SK-N-SH (cell line): ENCODE measurements around the gene PCBD2. TPM values are rescaled to one million over a fixed set of nuclear protein-coding genes. Genes with fewer than 3 reads are reported as not detected.

Source experiments
- CTCF ChIA-PET: fragments of 300-600, 350-600 bp; formaldehyde crosslinking; extraction: SDS; loops from one replicate; lab custom pipeline; 2021; lab: Yijun Ruan, JAX
- POLR2A ChIA-PET: fragments of 350-600 bp; sonication (Branson Sonifier 250); formaldehyde crosslinking; extraction: SDS; loops from one replicate; lab custom pipeline; 2020; ENCODE audit warnings: antibody characterized with exemption, inconsistent platforms; lab: Yijun Ruan, JAX
- DNase-seq: peaks from one replicate; pipeline ENCODE4 v3.0.0; 2012
- H2AFZ ChIP-seq: fragments of 200-600 bp; sonication (generic); 2 replicates; pipeline ENCODE4 v1.8.1; 2016; ENCODE audit warnings: antibody characterized with exemption, mild to moderate bottlenecking, low read depth
- H3F3A ChIP-seq: fragments of 200-600 bp; sonication (generic); replicated peaks from 2 replicates; pipeline ENCODE3; 2016; ENCODE audit warnings: antibody characterized with exemption, mild to moderate bottlenecking; ENCODE audit not compliant: insufficient read depth
- H3K27ac ChIP-seq, 2 experiments: fragments of 200-500 bp in 1 of 2; fragments of 200-600 bp in 1 of 2; sonication (Bioruptor generic) in 1 of 2; sonication (generic), shearing (Covaris generic) in 1 of 2; 2 replicates each; pipeline versions ENCODE4 v1.5.1 to v1.6.1; 2014 to 2016; ENCODE audit warnings: low read depth in 2 of 2, inconsistent platforms in 1 of 2, low read length in 1 of 2, mild to moderate bottlenecking in 1 of 2, mixed read lengths in 1 of 2
- H3K27me3 ChIP-seq: fragments of 200-600 bp; sonication (generic), shearing (Covaris generic); 2 replicates; pipeline ENCODE4 v1.6.1; 2016; ENCODE audit warnings: mixed run types; ENCODE audit not compliant: insufficient read depth
- H3K36me3 ChIP-seq, 2 experiments: fragments of 200-500 bp in 1 of 2; fragments of 200-600 bp in 1 of 2; sonication (Bioruptor generic) in 1 of 2; sonication (generic) in 1 of 2; replicated peaks in 1 of 2; 2 replicates each; pipeline versions ENCODE3 to v1.5.1; 2014 to 2016; ENCODE audit warnings: low read length in 1 of 2, mild to moderate bottlenecking in 1 of 2; ENCODE audit not compliant: insufficient read depth in 2 of 2, control insufficient read depth in 1 of 2
- H3K4me1 ChIP-seq, 2 experiments: fragments of 200-500 bp in 1 of 2; fragments of 200-600 bp in 1 of 2; sonication (Bioruptor generic) in 1 of 2; sonication (generic), shearing (Covaris generic) in 1 of 2; 2 replicates each; pipeline versions ENCODE4 v1.5.1 to v1.6.1; 2014 to 2016; ENCODE audit warnings: low read depth in 1 of 2, low read length in 1 of 2, mixed run types in 1 of 2; ENCODE audit not compliant: insufficient read depth in 2 of 2, control insufficient read depth in 1 of 2
- H3K4me2 ChIP-seq: fragments of 200-600 bp; sonication (generic), shearing (Covaris generic); 2 replicates; pipeline ENCODE4 v1.6.1; 2017; ENCODE audit warnings: mixed run types
- H3K4me3 ChIP-seq, 2 experiments: fragments of 200-500 bp in 1 of 2; fragments of 200-600 bp in 1 of 2; sonication (Bioruptor generic) in 1 of 2; sonication (generic), shearing (Covaris generic) in 1 of 2; 2 replicates each; pipeline versions ENCODE4 v1.5.1 to v1.8.1; 2014 to 2016; ENCODE audit warnings: low read depth in 2 of 2, inconsistent platforms in 1 of 2, low read length in 1 of 2, mild to moderate bottlenecking in 1 of 2, mixed read lengths in 1 of 2, moderate library complexity in 1 of 2
- H3K79me2 ChIP-seq: fragments of 200-600 bp; sonication (generic); 2 replicates; pipeline ENCODE4 v1.8.1; 2017; ENCODE audit warnings: mild to moderate bottlenecking; ENCODE audit not compliant: insufficient read depth
- H3K9ac ChIP-seq: fragments of 200-600 bp; sonication (generic); 2 replicates; pipeline ENCODE4 v1.6.1; 2017; ENCODE audit warnings: mixed run types
- H3K9me2 ChIP-seq: fragments of 200-600 bp; sonication (generic); 2 replicates; pipeline ENCODE4 v1.6.1; 2017; ENCODE audit warnings: mixed run types
- H3K9me3 ChIP-seq: fragments of 200-600 bp; sonication (generic); 2 replicates; pipeline ENCODE4 v1.6.1; 2017; ENCODE audit warnings: mixed run types, mild to moderate bottlenecking, moderate library complexity
- H4K20me1 ChIP-seq: fragments of 200-600 bp; sonication (generic); 2 replicates; pipeline ENCODE4 v1.6.1; 2017; ENCODE audit warnings: mild to moderate bottlenecking, mixed run types; ENCODE audit not compliant: insufficient read depth
- CHD2 ChIP-seq: fragments of 150-350 bp; IDR thresholded peaks from 2 replicates; pipeline ENCODE4 v1.6.1; 2018; ENCODE audit warnings: low read length; ENCODE audit not compliant: partially characterized antibody
- FOXJ3 ChIP-seq: sonication (generic); formaldehyde crosslinking; IDR thresholded peaks from 2 replicates; pipeline ENCODE4 v1.5.1; 2020; ENCODE audit warnings: mild to moderate bottlenecking, missing genetic modification reagents
- FOXM1 ChIP-seq: IDR thresholded peaks from 2 replicates; pipeline ENCODE4 v1.4.0; 2012; ENCODE audit warnings: low read depth, mild to moderate bottlenecking
- IRF3 ChIP-seq: fragments of 150-350 bp; IDR thresholded peaks from 2 replicates; pipeline ENCODE4 v1.6.1; 2016; ENCODE audit warnings: mild to moderate bottlenecking, low read depth, low read length
- MAX ChIP-seq: IDR thresholded peaks from 2 replicates; pipeline ENCODE4 v1.4.0; 2012; ENCODE audit warnings: low read depth
- MXI1 ChIP-seq: IDR thresholded peaks from 2 replicates; pipeline ENCODE4 v1.6.1; 2012; ENCODE audit warnings: mild to moderate bottlenecking, low read depth, low read length, improper control_type of control experiment
- NRF1 ChIP-seq: IDR thresholded peaks from 2 replicates; pipeline ENCODE4 v1.6.1; 2012; ENCODE audit warnings: low read depth, mild to moderate bottlenecking, low read length
- SMC3 ChIP-seq: IDR thresholded peaks from 2 replicates; pipeline ENCODE4 v1.6.1; 2012; ENCODE audit warnings: low read depth, low read length, improper control_type of control experiment
- YY1 ChIP-seq: IDR thresholded peaks from 2 replicates; pipeline ENCODE4 v1.4.0; 2012; ENCODE audit warnings: low read depth, mild to moderate bottlenecking
- ZBTB33 ChIP-seq: IDR thresholded peaks from 2 replicates; pipeline ENCODE4 v1.4.0; 2012; ENCODE audit warnings: low read depth, borderline replicate concordance
- WGBS: methylation state at CpG from one replicate; pipeline ENCODE4 v1.1.6; 2017; ENCODE audit warnings: low lambda C conversion rate; 5-methylcytosine and 5-hydroxymethylcytosine counted together
- polyA plus RNA-seq, 3 experiments: library from polyadenylated mRNA; depleted of rRNA; stranded (reverse); fragments of >200 nt; gene quantifications; 2 replicates each; pipeline ENCODE4 v1.2.3, GENCODE V29; 2012

PCBD2 gene
- polyA plus RNA-seq, 1 of the 3 experiments (the other 2 are of a cell fraction), result 5.1 TPM

- TF ChIP-seq YY1 (no peak), ZBTB33 (no peak), IRF3 (no peak), CHD2 (no peak), FOXJ3 (no peak)
- Histone ChIP-seq H4K20me1 (no peaks in the 10 kb centered on the region), H3K4me2 (no peak overlapping the region), H3K27me3 (no peaks in the 10 kb centered on the region; the same call in 1 of the 2 replicates), H2AFZ (no peak overlapping the region), H3K4me1 (no peaks in the 10 kb centered on the region; a peak in 1 of 4 replicates), H3K36me3 (no peaks in the 10 kb centered on the region), H3K9me2 (no peaks in the 10 kb centered on the region), H3F3A (no peaks in the 10 kb centered on the region), H3K9me3 (no peaks in the 10 kb centered on the region), H3K9ac (no peak overlapping the region), H3K4me3 (no peak overlapping the region), H3K79me2 (no peaks in the 10 kb centered on the region), H3K27ac (no peak overlapping the region)
- DNase-seq, result peak; percentile 10
- 74% methylated on average over 2 of the region's 3 CpGs for WGBS
- ChIA-PET CTCF (interaction anchor here (0.6 to 1.0 kb wide), 3 partner anchors 9 to 81 kb away, joined by 3 read pairs; no protein-coding TSS in a partner anchor), POLR2A (no interaction called here)
Measured at GRCh38 chr5:135010502-135011354, 105.8 kb downstream of the PCBD2 start.

GRCh38 chr5:135011355-135012032 is 106.6 kb downstream of the PCBD2 start:
- CTCF ChIA-PET, result interaction anchor here (0.6 to 1.3 kb wide), 4 partner anchors 15 to 180 kb away, joined by 3 to 4 read pairs (median 3); no protein-coding TSS in a partner anchor
- WGBS, result 47% methylated on average over 3 of the region's 4 CpGs
- no peak for TF ChIP-seq FOXM1
- no peak for TF ChIP-seq MAX
- TF ChIP-seq MXI1, result no peak
- TF ChIP-seq SMC3, result no peak
- no peak for TF ChIP-seq NRF1

More at GRCh38 chr5:135011355-135012032, 106.6 kb downstream of the PCBD2 start:
- no peaks in the 10 kb centered on the region for H3K9me3 ChIP-seq
- H3K4me1 ChIP-seq, result no peaks in the 10 kb centered on the region; a peak in 1 of 4 replicates
- H3K9me2 ChIP-seq, result no peaks in the 10 kb centered on the region
- DNase-seq, result peak; percentile 7
- no peaks in the 10 kb centered on the region for H3K79me2 ChIP-seq
- H3K4me2 ChIP-seq, result no peak overlapping the region
- POLR2A ChIA-PET, result no interaction called here
- no peaks in the 10 kb centered on the region for H3F3A ChIP-seq
- no peak overlapping the region for H3K4me3 ChIP-seq
- H3K36me3 ChIP-seq, result no peaks in the 10 kb centered on the region
- no peak overlapping the region for H3K27ac ChIP-seq
- no peak overlapping the region for H3K9ac ChIP-seq
- H2AFZ ChIP-seq, result no peak overlapping the region
- H3K27me3 ChIP-seq, result no peaks in the 10 kb centered on the region; the same call in 1 of the 2 replicates
- no peaks in the 10 kb centered on the region for H4K20me1 ChIP-seq
